Vagina (tissue), 2 donors: ENCODE results near the gene PHLPP1. TPM values are rescaled to one million over a fixed set of nuclear protein-coding genes. Genes with fewer than 3 reads are reported as not detected.
"Not testable (repeated sequence)": the region's sequence is repeated elsewhere in the genome, so short reads cannot be mapped to it uniquely, and the experiment has no call there.

Experiments
- DNase-seq, 2 donors: peaks; one replicate each; pipeline ENCODE4 v3.0.0-alpha.2; 2017; ENCODE audit errors: extremely low spot score in 2 of 2
- H3K27ac ChIP-seq: fragments of 200-600 bp; sonication (generic); one replicate; pipeline ENCODE4 v1.5.1; 2019
- H3K27me3 ChIP-seq: fragments of 200-600 bp; sonication (generic); one replicate; pipeline ENCODE4 v1.5.1; 2019
- H3K36me3 ChIP-seq, 2 donors: fragments of 200-600 bp; sonication (generic); one replicate each; pipeline ENCODE4 v1.5.1; 2017 to 2019
- H3K4me1 ChIP-seq: fragments of 200-600 bp; sonication (generic); one replicate; pipeline ENCODE4 v1.5.1; 2019
- H3K4me3 ChIP-seq, 2 donors: fragments of 200-600 bp; sonication (generic); 1 replicate in 1 of 2; 2 replicates in 1 of 2; pipeline ENCODE4 v1.5.1; 2016 to 2019
- H3K9me3 ChIP-seq: fragments of 200-600 bp; sonication (generic); one replicate; pipeline ENCODE4 v1.5.1; 2019
- POLR2A ChIP-seq, 2 donors: fragments of 450-650 bp; IDR thresholded peaks; one replicate each; pipeline ENCODE4 v1.6.1; 2017; ENCODE audit warnings: antibody characterized with exemption in 2 of 2, mild to moderate bottlenecking in 2 of 2, moderate library complexity in 2 of 2
- POLR2AphosphoS5 ChIP-seq, 2 donors: sonication (generic); formaldehyde crosslinking; IDR thresholded peaks; one replicate each; pipeline ENCODE4 v1.9.0; 2017; ENCODE audit warnings: antibody characterized with exemption in 2 of 2, mild to moderate bottlenecking in 2 of 2, low read depth in 1 of 2; ENCODE audit not compliant: insufficient read depth in 1 of 2
- intact Hi-C: fragments of 100-400 bp; cut with DNase I; formaldehyde crosslinking; loops from one replicate; pipeline ENCODE4 v1.15.1; 2023
- total RNA-seq: library from RNA; depleted of rRNA; stranded (reverse); fragments of >200 nt; gene quantifications from one replicate; pipeline ENCODE4 v1.2.3, GENCODE V29; 2016
- TF ChIP-seq, protein P1 (sequence below), 3 experiments: fragments of 450-650 bp in 2 of 3; fragments of 200-600 bp in 1 of 3; sonication (generic) in 1 of 3; IDR thresholded peaks; one replicate each; pipeline ENCODE4 v1.5.1; 2017 to 2019; ENCODE audit warnings: antibody characterized with exemption in 3 of 3, mild to moderate bottlenecking in 2 of 3, moderate library complexity in 2 of 3

The PHLPP1 gene
- total RNA-seq, 1 donor from 2014 or later = 20.6 TPM

DNA sequence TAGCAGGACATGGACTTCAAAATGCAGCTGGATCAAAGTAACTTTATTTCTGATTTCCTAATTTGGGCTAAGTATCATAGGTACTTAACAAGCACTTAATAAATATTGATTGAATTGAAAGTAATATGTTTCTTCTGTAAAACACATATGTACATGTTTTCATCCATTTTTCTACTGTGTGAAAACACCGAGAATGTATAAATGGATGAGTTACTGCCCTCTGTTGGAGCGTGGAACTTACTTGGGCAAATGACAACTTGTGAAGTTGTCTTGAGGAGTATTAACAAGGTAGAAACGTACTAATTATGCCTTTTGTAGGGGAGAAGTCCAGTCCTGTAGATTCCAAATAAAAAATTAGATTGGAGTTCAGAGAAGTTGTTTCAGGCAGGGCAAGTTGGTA, 87.2 kb downstream of the PHLPP1 start:
- Histone ChIP-seq H3K4me3 (no peak overlapping the region), H3K27ac (no peak overlapping the region), H3K36me3 (no peaks in the 10 kb centered on the region), H3K9me3 (no peaks in the 10 kb centered on the region), H3K4me1 (no peaks in the 10 kb centered on the region), H3K27me3 (no peaks in the 10 kb centered on the region)
- TF ChIP-seq POLR2AphosphoS5 (IDR thresholded peaks at IDR 0.05; ENCODE audit: insufficient read depth in 1 of 2, low read depth in 1 of 2) = no peak
- no peak for TF ChIP-seq POLR2A (IDR thresholded peaks at IDR 0.05)
- TF ChIP-seq, protein P1, sequence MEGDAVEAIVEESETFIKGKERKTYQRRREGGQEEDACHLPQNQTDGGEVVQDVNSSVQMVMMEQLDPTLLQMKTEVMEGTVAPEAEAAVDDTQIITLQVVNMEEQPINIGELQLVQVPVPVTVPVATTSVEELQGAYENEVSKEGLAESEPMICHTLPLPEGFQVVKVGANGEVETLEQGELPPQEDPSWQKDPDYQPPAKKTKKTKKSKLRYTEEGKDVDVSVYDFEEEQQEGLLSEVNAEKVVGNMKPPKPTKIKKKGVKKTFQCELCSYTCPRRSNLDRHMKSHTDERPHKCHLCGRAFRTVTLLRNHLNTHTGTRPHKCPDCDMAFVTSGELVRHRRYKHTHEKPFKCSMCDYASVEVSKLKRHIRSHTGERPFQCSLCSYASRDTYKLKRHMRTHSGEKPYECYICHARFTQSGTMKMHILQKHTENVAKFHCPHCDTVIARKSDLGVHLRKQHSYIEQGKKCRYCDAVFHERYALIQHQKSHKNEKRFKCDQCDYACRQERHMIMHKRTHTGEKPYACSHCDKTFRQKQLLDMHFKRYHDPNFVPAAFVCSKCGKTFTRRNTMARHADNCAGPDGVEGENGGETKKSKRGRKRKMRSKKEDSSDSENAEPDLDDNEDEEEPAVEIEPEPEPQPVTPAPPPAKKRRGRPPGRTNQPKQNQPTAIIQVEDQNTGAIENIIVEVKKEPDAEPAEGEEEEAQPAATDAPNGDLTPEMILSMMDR (IDR thresholded peaks at IDR 0.05) = no peak
- intact Hi-C loops = no loop called here
- no peak for DNase-seq

DNA sequence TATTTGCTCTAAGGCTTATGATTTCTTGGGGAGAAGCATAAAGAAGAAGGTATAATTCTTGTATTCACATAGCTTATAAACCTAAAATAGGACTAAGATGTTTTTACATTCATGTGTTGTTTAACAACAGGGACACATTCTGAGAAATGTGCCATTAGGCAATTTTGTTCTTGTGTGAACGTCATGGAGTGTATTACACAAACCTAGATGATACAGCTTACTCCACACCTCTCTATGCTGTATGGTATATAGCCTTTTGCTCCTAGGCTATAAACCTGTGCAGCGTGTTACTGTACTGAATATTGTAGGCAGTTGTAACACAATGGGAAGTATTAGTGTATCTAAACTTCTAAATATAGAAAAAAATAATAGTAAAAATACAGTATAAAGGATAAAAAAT, 92.1 kb downstream of the PHLPP1 start:
- no peaks in the 10 kb centered on the region for H3K4me1 ChIP-seq
- no peak for DNase-seq
- H3K27me3 ChIP-seq = no peaks in the 10 kb centered on the region
- no peaks in the 10 kb centered on the region for H3K9me3 ChIP-seq
- no peaks in the 10 kb centered on the region for H3K36me3 ChIP-seq
- H3K4me3 ChIP-seq = no peak overlapping the region
- intact Hi-C loops = no loop called here
- H3K27ac ChIP-seq = no peak overlapping the region
- no peak for TF ChIP-seq POLR2AphosphoS5 (IDR thresholded peaks at IDR 0.05; ENCODE audit: insufficient read depth in 1 of 2, low read depth in 1 of 2)
- TF ChIP-seq, protein P1 (IDR thresholded peaks at IDR 0.05) = no peak
- no peak for TF ChIP-seq POLR2A (IDR thresholded peaks at IDR 0.05)

DNA sequence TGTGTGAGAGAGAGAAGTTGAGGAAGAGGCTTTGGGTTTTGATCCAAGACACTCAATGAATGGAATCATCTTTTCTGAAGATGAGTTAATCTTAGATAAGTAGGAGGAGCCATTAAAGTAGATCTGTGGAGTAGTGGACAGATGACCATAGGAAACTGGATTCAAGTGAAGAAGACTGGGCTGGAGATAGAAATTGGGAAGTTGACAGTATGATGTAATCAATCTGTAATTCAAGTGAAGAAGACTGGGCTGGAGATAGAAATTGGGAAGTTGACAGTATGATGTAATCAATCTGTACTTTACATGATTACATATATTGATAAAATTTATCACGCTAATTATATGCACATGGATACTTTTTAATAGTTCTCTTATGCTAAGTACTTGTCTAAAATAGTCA, 92.8 kb downstream of the PHLPP1 start:
- no peak for DNase-seq
- intact Hi-C loops = no loop called here
- Histone ChIP-seq H3K4me3 (no peak overlapping the region), H3K9me3 (no peaks in the 10 kb centered on the region), H3K27me3 (no peaks in the 10 kb centered on the region), H3K36me3 (no peaks in the 10 kb centered on the region), H3K27ac (no peak overlapping the region), H3K4me1 (no peaks in the 10 kb centered on the region)
- TF ChIP-seq POLR2AphosphoS5 (IDR thresholded peaks at IDR 0.05; ENCODE audit: insufficient read depth in 1 of 2, low read depth in 1 of 2) = no peak
- TF ChIP-seq, protein P1 (IDR thresholded peaks at IDR 0.05) = no peak
- TF ChIP-seq POLR2A (IDR thresholded peaks at IDR 0.05) = no peak

DNA sequence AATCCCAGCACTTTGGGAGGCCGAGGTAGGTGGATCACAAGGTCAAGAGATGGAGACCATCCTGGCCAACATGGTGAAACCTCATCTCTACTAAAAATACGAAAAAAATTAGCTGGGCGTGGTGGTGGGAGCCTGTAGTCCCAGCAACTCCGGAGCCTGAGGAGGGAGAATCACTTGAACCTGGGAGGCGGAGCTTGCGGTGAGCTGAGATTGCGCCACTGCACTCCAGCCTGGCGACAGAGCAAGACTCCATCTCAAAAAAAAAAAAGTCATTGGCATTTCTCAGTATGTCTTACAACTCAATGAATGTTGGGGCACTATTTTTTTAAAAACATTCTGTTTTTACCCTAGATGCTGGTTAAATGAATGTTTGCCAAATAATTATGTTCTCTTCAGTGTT, 94.1 kb downstream of the PHLPP1 start:
- H3K4me3 ChIP-seq, H3K4me1 ChIP-seq, H3K36me3 ChIP-seq, DNase-seq, H3K9me3 ChIP-seq, H3K27ac ChIP-seq, intact Hi-C loops, H3K27me3 ChIP-seq: not testable (repeated sequence)

DNA sequence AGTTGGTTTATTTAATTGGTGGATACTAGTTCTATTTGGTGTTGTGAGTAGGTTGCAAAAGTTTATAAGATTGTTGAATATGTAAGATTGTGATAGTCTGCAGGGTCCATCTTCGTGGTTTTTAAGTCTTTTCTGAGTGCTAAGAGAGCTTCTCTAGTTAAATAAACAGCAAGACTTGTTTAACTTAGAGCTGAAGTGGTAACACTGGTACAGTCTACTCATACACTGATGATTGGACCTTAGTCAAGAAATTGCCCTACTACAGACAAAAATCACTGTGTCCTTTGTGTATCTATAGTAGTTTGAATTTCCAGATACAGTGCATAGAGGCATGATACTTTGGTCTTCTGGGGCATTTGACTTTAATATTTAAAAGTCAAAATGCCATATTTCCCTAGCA, 94.6 kb downstream of the PHLPP1 start:
- DNase-seq = no peak
- intact Hi-C loops = no loop called here
- Histone ChIP-seq H3K4me3 (no peak overlapping the region), H3K27ac (no peak overlapping the region), H3K27me3 (no peaks in the 10 kb centered on the region), H3K36me3 (no peaks in the 10 kb centered on the region), H3K9me3 (no peaks in the 10 kb centered on the region), H3K4me1 (no peaks in the 10 kb centered on the region)
- TF ChIP-seq POLR2A (IDR thresholded peaks at IDR 0.05) (no peak), POLR2AphosphoS5 (IDR thresholded peaks at IDR 0.05; ENCODE audit: insufficient read depth in 1 of 2, low read depth in 1 of 2) (no peak)
- TF ChIP-seq, protein P1 (IDR thresholded peaks at IDR 0.05) = no peak

DNA sequence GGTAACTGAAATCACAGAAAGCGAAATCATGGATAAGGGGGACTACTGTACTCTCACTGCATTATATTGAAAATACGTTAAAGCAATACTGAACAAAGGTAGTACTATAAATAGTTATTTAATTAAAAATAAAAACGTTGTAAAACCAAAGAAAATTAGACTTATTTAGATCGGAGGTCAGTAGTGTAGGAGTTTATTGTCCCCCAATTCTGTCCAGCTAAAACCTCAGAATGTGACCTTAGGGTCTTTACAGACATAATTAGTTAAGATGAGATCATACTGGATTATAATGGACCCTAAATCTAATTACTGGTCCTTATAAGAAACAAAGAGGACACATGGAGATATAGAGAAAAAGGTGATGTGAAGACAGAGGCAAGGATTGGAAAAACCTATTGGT, 95.3 kb downstream of the PHLPP1 start:
- TF ChIP-seq POLR2A (IDR thresholded peaks at IDR 0.05) (no peak), POLR2AphosphoS5 (IDR thresholded peaks at IDR 0.05; ENCODE audit: insufficient read depth in 1 of 2, low read depth in 1 of 2) (no peak)
- TF ChIP-seq, protein P1 (IDR thresholded peaks at IDR 0.05) = no peak
- no peak overlapping the region for H3K4me3 ChIP-seq
- no peaks in the 10 kb centered on the region for H3K36me3 ChIP-seq
- H3K27me3 ChIP-seq = no peaks in the 10 kb centered on the region
- H3K27ac ChIP-seq = no peak overlapping the region
- DNase-seq = no peak
- intact Hi-C loops = no loop called here
- H3K4me1 ChIP-seq = no peaks in the 10 kb centered on the region
- H3K9me3 ChIP-seq = no peaks in the 10 kb centered on the region
